HCT116 (cell line): ENCODE results near the gene PCCA. TPM values are rescaled to one million over a fixed set of nuclear protein-coding genes. Genes with fewer than 3 reads are reported as not detected.

Experiments used
- ATAC-seq: fragments of 200-7000 bp; cut with Tn5 transposase; 2 replicates; pipeline ENCODE4 v1.9.1; 2020; ENCODE audit warnings: mild to moderate bottlenecking, moderate library complexity
- BruUV-seq: library from RNA; stranded (reverse); fragments of 400-500 nt; replicated peaks from 2 replicates; lab custom pipeline; 2021; lab: Mats Ljungman, UMichigan
- CTCF ChIA-PET: fragments of 300-600 bp; sonication (Branson Sonifier 250); formaldehyde crosslinking; loops from one replicate; lab custom pipeline; 2021; ENCODE audit warnings: antibody characterized with exemption; lab: Charles Lee
- POLR2A ChIA-PET: fragments of 300-600, 350-600 bp; sonication (Branson Sonifier 250); formaldehyde crosslinking; loops from one replicate; lab custom pipeline; 2021; ENCODE audit warnings: antibody characterized with exemption; lab: Charles Lee
- RAD21 ChIA-PET, 2 experiments: fragments of 300-600 bp; sonication (Branson Sonifier 250); formaldehyde crosslinking; loops; one replicate each; lab custom pipeline; 2023; ENCODE audit warnings: low total read pairs in 2 of 2; ENCODE audit not compliant: uncharacterized antibody in 2 of 2, unreplicated experiment in 2 of 2, low non-redundant PET in 1 of 2; lab: Charles Lee
- DNase-seq: peaks from one replicate; pipeline ENCODE4 v3.0.0-alpha.2; 2010; ENCODE audit warnings: low read depth, low spot score
- H2AFZ ChIP-seq: fragments of 200-600 bp; shearing (Covaris generic), sonication (generic); 2 replicates; pipeline ENCODE4 v1.6.1; 2017; ENCODE audit warnings: low read depth, mixed run types, mixed read lengths, antibody characterized with exemption, low read length; ENCODE audit not compliant: poor library complexity, severe bottlenecking
- H3K27ac ChIP-seq: 2 replicates; pipeline ENCODE4 v1.5.1; 2012; ENCODE audit warnings: low read depth, low read length
- H3K27me3 ChIP-seq: fragments of 200-600 bp; sonication (generic); 2 replicates; pipeline ENCODE4 v1.6.1; 2016; ENCODE audit warnings: mixed run types, low read length, mixed read lengths; ENCODE audit not compliant: insufficient read depth
- H3K36me3 ChIP-seq, 2 experiments: fragments of 200-500 bp in 1 of 2; fragments of 200-600 bp in 1 of 2; sonication (Bioruptor generic) in 1 of 2; sonication (generic) in 1 of 2; 2 replicates each; pipeline versions ENCODE4 v1.5.1 to v1.6.1; 2014 to 2016; ENCODE audit warnings: low read length in 2 of 2, inconsistent platforms in 1 of 2, mixed read lengths in 1 of 2, mixed run types in 1 of 2; ENCODE audit not compliant: insufficient read depth in 2 of 2, control insufficient read depth in 1 of 2
- H3K4me1 ChIP-seq, 2 experiments: fragments of 200-600 bp in 1 of 2; sonication (generic) in 1 of 2; 2 replicates each; pipeline versions ENCODE4 v1.5.1 to v1.6.1; 2012 to 2017; ENCODE audit warnings: low read length in 2 of 2, inconsistent platforms in 1 of 2, mild to moderate bottlenecking in 1 of 2, mixed read lengths in 1 of 2, mixed run types in 1 of 2, moderate library complexity in 1 of 2; ENCODE audit not compliant: insufficient read depth in 2 of 2, control insufficient read depth in 1 of 2
- H3K4me2 ChIP-seq: fragments of 200-600 bp; sonication (generic); 2 replicates; pipeline ENCODE4 v1.6.1; 2017; ENCODE audit warnings: mixed run types, low read length, mixed read lengths
- H3K4me3 ChIP-seq, 2 experiments: fragments of 200-600 bp in 1 of 2; sonication (generic) in 1 of 2; replicated peaks in 1 of 2; 2 replicates each; pipeline ENCODE4 v1.5.1; 2011 to 2016; ENCODE audit warnings: low read length in 2 of 2, control low read depth in 1 of 2, low read depth in 1 of 2, mild to moderate bottlenecking in 1 of 2, mixed read lengths in 1 of 2, mixed run types in 1 of 2
- H3K79me2 ChIP-seq: fragments of 200-600 bp; sonication (generic); 2 replicates; pipeline ENCODE4 v1.6.1; 2017; ENCODE audit warnings: mild to moderate bottlenecking, mixed run types, low read length, moderate library complexity, mixed read lengths; ENCODE audit not compliant: insufficient read depth
- H3K9ac ChIP-seq: fragments of 200-600 bp; sonication (generic); 2 replicates; pipeline ENCODE4 v1.6.1; 2016; ENCODE audit warnings: low read length, mixed read lengths
- H3K9me2 ChIP-seq: fragments of 200-600 bp; sonication (generic), shearing (Covaris generic); 2 replicates; pipeline ENCODE4 v1.6.1; 2017; ENCODE audit warnings: mixed run types, mild to moderate bottlenecking, moderate library complexity; ENCODE audit not compliant: insufficient read depth
- H3K9me3 ChIP-seq, 2 experiments: fragments of 200-500 bp in 1 of 2; fragments of 200-600 bp in 1 of 2; sonication (Bioruptor generic) in 1 of 2; sonication (generic) in 1 of 2; 2 replicates each; pipeline ENCODE4 v1.6.1; 2014 to 2017; ENCODE audit warnings: low read length in 2 of 2, mixed read lengths in 2 of 2, inconsistent platforms in 1 of 2, low read depth in 1 of 2, mild to moderate bottlenecking in 1 of 2, mixed run types in 1 of 2, moderate library complexity in 1 of 2; ENCODE audit not compliant: control insufficient read depth in 1 of 2, insufficient read depth in 1 of 2
- H4K20me1 ChIP-seq: fragments of 200-600 bp; sonication (generic), shearing (Covaris generic); 2 replicates; pipeline ENCODE4 v1.6.1; 2017; ENCODE audit warnings: mixed run types, mild to moderate bottlenecking, moderate library complexity; ENCODE audit not compliant: insufficient read depth
- CEBPB ChIP-seq: IDR thresholded peaks from 2 replicates; pipeline ENCODE4 v1.6.1; 2012; ENCODE audit warnings: low read depth
- CTCF ChIP-seq, 3 experiments: fragments of 200-600 bp in 1 of 3; sonication (generic) in 1 of 3; IDR thresholded peaks in 2 of 3; conservative IDR thresholded peaks in 1 of 3; 2 replicates each; pipeline ENCODE4 v1.5.1; 2012 to 2017; ENCODE audit warnings: low read depth in 2 of 3, low read length in 2 of 3, antibody characterized with exemption in 1 of 3, borderline replicate concordance in 1 of 3, control low read depth in 1 of 3, mild to moderate bottlenecking in 1 of 3, mixed read lengths in 1 of 3, mixed run types in 1 of 3, moderate library complexity in 1 of 3; ENCODE audit not compliant: insufficient read depth in 1 of 3
- ELF1 ChIP-seq: IDR thresholded peaks from 2 replicates; pipeline ENCODE4 v1.6.1; 2012; ENCODE audit warnings: low read depth, borderline replicate concordance
- EZH2phosphoT487 ChIP-seq: fragments of 200-600 bp; IDR thresholded peaks from 2 replicates; pipeline ENCODE4 v1.6.1; 2018; ENCODE audit warnings: antibody characterized with exemption, borderline replicate concordance
- FOSL1 ChIP-seq: IDR thresholded peaks from 2 replicates; pipeline ENCODE4 v1.6.1; 2012; ENCODE audit warnings: low read depth
- JUND ChIP-seq: IDR thresholded peaks from 2 replicates; pipeline ENCODE4 v1.6.1; 2012
- MAX ChIP-seq: IDR thresholded peaks from 2 replicates; pipeline ENCODE4 v1.6.1; 2012
- POLR2A ChIP-seq: IDR thresholded peaks from 2 replicates; pipeline ENCODE4 v1.7.0; 2011; ENCODE audit warnings: borderline replicate concordance; ENCODE audit not compliant: insufficient read depth, insufficient read length; ENCODE audit errors: extremely low read depth
- POLR2AphosphoS5 ChIP-seq: IDR thresholded peaks from 2 replicates; pipeline ENCODE4 v1.6.1; 2011; ENCODE audit warnings: mild to moderate bottlenecking, low read depth, low read length, moderate library complexity
- SIN3A ChIP-seq: IDR thresholded peaks from 2 replicates; pipeline ENCODE4 v1.6.1; 2012; ENCODE audit warnings: low read depth
- SP1 ChIP-seq: IDR thresholded peaks from 2 replicates; pipeline ENCODE4 v1.6.1; 2012; ENCODE audit warnings: low read depth
- SRF ChIP-seq: IDR thresholded peaks from 2 replicates; pipeline ENCODE4 v1.6.1; 2012; ENCODE audit warnings: low read depth
- TCF7L2 ChIP-seq: IDR thresholded peaks from 2 replicates; pipeline ENCODE4 v1.7.0; 2011; ENCODE audit warnings: borderline replicate concordance, inconsistent platforms; ENCODE audit not compliant: insufficient read depth, insufficient read length; ENCODE audit errors: extremely low read depth
- YY1 ChIP-seq: IDR thresholded peaks from 2 replicates; pipeline ENCODE4 v1.6.1; 2011; ENCODE audit warnings: low read length, low read depth, moderate library complexity, mild to moderate bottlenecking; ENCODE audit not compliant: insufficient replicate concordance; ENCODE audit errors: extremely low read depth
- ZFX ChIP-seq: fragments of 450-650 bp; IDR thresholded peaks from 2 replicates; pipeline ENCODE4 v1.6.1; 2017
- ZNF274 ChIP-seq: fragments of 200-500 bp; sonication (Bioruptor generic); IDR thresholded peaks from 2 replicates; pipeline ENCODE4 v1.6.1; 2014; ENCODE audit warnings: mild to moderate bottlenecking, low read depth, low read length, inconsistent platforms
- intact Hi-C: fragments of 100-400 bp; cut with micrococcal nuclease; formaldehyde crosslinking; loops from 2 replicates; pipeline ENCODE4 v1.10.0; 2022
- total RNA-seq: library from RNA; stranded (reverse); gene quantifications from one replicate; pipeline ENCODE4 v1.2.1, GENCODE V29; 2021; ENCODE audit not compliant: unreplicated experiment

Gene PCCA
- total RNA-seq, 1 experiment from 2014 or later = 23.0 TPM

- no peaks in the 10 kb centered on the region for H4K20me1 ChIP-seq
- no peaks in the 10 kb centered on the region for H3K27me3 ChIP-seq
- ChIA-PET POLR2A (no interaction called here), CTCF (no interaction called here), RAD21 (no interaction called here)
- no peak overlapping the region for H2AFZ ChIP-seq
- no peak overlapping the region for H3K27ac ChIP-seq
- H3K36me3 ChIP-seq = no peaks in the 10 kb centered on the region
- H3K9ac ChIP-seq = no peak overlapping the region
- H3K79me2 ChIP-seq = no peaks in the 10 kb centered on the region
- DNase-seq = no peak
- no peak overlapping the region for H3K4me2 ChIP-seq
- ATAC-seq = no peak
- intact Hi-C loops = no loop called here
- H3K9me2 ChIP-seq = no peaks in the 10 kb centered on the region
- no TSS peak for BruUV-seq
- no peaks in the 10 kb centered on the region for H3K9me3 ChIP-seq
- TF ChIP-seq ELF1 (no peak), TCF7L2 (no peak), SP1 (no peak), FOSL1 (no peak), EZH2phosphoT487 (no peak), SRF (no peak), ZFX (no peak), CTCF (IDR thresholded peaks at IDR 0.05 in 2 of 3, conservative IDR thresholded peaks at IDR 0.05 in 1 of 3; ENCODE audit: borderline replicate concordance in 1 of 3, insufficient read depth in 1 of 3, low read depth in 2 of 3, low read length in 2 of 3) (no peak), SIN3A (no peak), CEBPB (no peak), MAX (no peak), ZNF274 (no peak), POLR2A (no peak), POLR2AphosphoS5 (no peak), JUND (no peak), YY1 (no peak)
- no peaks in the 10 kb centered on the region for H3K4me1 ChIP-seq
- no peak overlapping the region for H3K4me3 ChIP-seq
Observed at GRCh38 chr13:100529666-100530377, 440.9 kb downstream of the PCCA start.
